ENCODE data around the gene RNF223. TPM values are rescaled to one million over a fixed set of nuclear protein-coding genes. Genes with fewer than 3 reads are reported as not detected.
"Not testable (repeated sequence)": the region's sequence is repeated elsewhere in the genome, so short reads cannot be mapped to it uniquely, and the experiment has no call there.

The RNF223 gene
- total RNA-seq, 1 donor from 2014 or later = not detected

DNA sequence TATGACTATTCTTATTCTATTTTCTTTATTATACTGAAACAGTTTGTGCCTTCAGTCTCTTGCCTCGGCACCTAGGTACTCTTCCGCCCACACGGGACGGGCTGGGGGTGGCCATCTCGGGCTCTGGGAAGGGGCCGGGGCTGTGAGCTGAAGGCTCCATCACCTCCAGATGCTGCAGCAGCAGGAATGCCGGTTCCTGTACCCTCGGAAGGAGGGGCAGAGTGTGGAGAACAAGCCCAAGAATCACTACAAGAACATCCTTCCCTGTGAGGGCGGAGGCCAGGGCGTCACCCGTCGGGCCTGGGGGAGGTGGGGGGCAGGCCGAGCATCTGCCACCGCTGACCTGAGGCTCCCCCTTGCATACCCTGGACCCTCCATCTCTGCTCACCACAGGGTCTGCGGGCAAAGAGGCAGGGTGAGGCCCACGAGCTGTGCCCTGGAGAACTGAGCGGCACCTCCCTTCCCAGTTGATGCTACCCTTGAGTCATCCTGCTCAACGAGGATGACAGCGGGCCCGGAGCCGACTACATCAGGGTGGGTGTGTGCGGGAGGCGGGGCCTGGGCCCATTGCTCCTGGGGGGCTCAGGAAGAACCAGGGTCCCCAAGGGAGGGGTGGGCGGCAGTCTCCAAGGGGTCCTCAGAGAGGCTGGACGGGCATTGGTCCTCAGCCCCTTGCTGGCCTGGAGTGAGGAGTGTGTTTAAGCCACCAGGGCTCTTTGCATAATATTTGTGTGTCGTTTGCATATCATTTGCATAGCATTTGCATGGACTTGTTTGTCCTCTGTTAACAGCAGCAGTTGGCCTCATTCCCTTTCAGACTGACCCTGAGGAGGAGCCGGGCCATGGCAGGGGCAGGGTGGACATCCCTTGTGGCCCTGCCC, 7.5 kb downstream of the RNF223 start:
- Mint-ChIP-seq H3K4me3 (ENCODE audit: unreplicated experiment) (no peak overlapping the region), H3K4me1 (ENCODE audit: unreplicated experiment) (peaks cover 19% of the 10 kb centered on the region), H3K36me3 (ENCODE audit: unreplicated experiment) (no peaks in the 10 kb centered on the region), H3K27me3 (ENCODE audit: unreplicated experiment) (no peaks in the 10 kb centered on the region), H3K27ac (ENCODE audit: unreplicated experiment) (no peak overlapping the region), H3K9me3 (ENCODE audit: unreplicated experiment) (no peaks in the 10 kb centered on the region)
- TF ChIP-seq, protein P1, sequence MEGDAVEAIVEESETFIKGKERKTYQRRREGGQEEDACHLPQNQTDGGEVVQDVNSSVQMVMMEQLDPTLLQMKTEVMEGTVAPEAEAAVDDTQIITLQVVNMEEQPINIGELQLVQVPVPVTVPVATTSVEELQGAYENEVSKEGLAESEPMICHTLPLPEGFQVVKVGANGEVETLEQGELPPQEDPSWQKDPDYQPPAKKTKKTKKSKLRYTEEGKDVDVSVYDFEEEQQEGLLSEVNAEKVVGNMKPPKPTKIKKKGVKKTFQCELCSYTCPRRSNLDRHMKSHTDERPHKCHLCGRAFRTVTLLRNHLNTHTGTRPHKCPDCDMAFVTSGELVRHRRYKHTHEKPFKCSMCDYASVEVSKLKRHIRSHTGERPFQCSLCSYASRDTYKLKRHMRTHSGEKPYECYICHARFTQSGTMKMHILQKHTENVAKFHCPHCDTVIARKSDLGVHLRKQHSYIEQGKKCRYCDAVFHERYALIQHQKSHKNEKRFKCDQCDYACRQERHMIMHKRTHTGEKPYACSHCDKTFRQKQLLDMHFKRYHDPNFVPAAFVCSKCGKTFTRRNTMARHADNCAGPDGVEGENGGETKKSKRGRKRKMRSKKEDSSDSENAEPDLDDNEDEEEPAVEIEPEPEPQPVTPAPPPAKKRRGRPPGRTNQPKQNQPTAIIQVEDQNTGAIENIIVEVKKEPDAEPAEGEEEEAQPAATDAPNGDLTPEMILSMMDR (IDR thresholded peaks at IDR 0.05) = no peak
- DNase-seq (ENCODE audit: extremely low spot score, unreplicated experiment) = no peak

DNA sequence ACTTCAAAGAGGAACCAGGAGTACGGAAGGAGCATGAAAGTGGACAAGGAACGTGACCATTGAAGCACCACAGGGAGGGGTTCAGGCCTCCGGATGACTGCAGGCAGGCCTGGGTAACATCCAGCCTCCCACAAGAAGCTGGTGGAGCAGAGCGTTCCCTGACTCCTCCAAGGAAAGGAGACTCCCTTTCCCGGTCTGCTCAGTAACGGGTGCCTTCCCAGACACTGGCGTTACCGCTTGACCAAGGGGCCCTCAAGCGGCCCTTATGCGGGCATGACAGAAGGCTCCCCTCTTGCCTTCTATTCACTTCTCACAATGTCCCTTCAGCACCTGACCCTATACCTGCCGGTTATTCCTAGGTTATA, 8.2 kb downstream of the RNF223 start:
- H3K9me3 Mint-ChIP-seq (ENCODE audit: unreplicated experiment); H3K36me3 Mint-ChIP-seq (ENCODE audit: unreplicated experiment); DNase-seq (ENCODE audit: extremely low spot score, unreplicated experiment); H3K27ac Mint-ChIP-seq (ENCODE audit: unreplicated experiment); H3K27me3 Mint-ChIP-seq (ENCODE audit: unreplicated experiment); H3K4me3 Mint-ChIP-seq (ENCODE audit: unreplicated experiment): not testable (repeated sequence)
- peaks cover 19% of the 10 kb centered on the region for H3K4me1 Mint-ChIP-seq (ENCODE audit: unreplicated experiment)

DNA sequence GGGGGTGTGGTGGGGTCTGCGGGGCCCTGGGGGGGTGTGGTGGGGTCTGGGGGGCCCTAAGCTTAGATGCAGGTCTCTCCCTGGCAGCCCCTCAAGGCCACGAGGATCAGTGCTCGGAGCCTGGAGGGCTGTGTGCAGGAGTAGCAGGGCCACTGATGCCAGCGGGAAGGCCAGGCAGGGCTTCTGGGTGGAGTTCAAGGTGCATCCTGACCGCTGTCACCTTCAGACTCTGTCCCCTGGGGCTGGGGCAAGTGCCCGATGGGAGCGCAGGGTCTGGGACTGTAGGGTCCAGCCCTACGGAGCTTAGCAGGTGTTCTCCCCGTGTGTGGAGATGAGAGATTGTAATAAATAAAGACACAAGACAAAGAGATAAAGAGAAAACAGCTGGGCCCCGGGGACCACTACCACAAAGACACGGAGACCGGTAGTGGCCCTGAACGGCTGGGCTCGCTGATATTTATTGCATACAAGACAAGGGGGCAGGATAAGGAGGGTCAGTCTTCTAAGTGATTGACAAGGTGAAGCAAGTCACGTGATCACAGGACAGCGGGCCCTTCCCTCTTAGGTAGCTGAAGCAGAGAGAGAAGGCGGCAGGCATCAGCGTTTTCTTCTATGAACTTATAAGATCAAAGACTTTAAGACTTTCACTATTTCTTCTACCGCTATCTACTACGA, 8.7 kb downstream of the RNF223 start:
- Mint-ChIP-seq H3K27ac (ENCODE audit: unreplicated experiment) (no peak overlapping the region), H3K4me1 (ENCODE audit: unreplicated experiment) (peaks cover 20% of the 10 kb centered on the region), H3K9me3 (ENCODE audit: unreplicated experiment) (no peaks in the 10 kb centered on the region), H3K27me3 (ENCODE audit: unreplicated experiment) (no peaks in the 10 kb centered on the region), H3K4me3 (ENCODE audit: unreplicated experiment) (no peak overlapping the region), H3K36me3 (ENCODE audit: unreplicated experiment) (no peaks in the 10 kb centered on the region)
- TF ChIP-seq, protein P1 (IDR thresholded peaks at IDR 0.05) = no peak
- DNase-seq (ENCODE audit: extremely low spot score, unreplicated experiment) = no peak

DNA sequence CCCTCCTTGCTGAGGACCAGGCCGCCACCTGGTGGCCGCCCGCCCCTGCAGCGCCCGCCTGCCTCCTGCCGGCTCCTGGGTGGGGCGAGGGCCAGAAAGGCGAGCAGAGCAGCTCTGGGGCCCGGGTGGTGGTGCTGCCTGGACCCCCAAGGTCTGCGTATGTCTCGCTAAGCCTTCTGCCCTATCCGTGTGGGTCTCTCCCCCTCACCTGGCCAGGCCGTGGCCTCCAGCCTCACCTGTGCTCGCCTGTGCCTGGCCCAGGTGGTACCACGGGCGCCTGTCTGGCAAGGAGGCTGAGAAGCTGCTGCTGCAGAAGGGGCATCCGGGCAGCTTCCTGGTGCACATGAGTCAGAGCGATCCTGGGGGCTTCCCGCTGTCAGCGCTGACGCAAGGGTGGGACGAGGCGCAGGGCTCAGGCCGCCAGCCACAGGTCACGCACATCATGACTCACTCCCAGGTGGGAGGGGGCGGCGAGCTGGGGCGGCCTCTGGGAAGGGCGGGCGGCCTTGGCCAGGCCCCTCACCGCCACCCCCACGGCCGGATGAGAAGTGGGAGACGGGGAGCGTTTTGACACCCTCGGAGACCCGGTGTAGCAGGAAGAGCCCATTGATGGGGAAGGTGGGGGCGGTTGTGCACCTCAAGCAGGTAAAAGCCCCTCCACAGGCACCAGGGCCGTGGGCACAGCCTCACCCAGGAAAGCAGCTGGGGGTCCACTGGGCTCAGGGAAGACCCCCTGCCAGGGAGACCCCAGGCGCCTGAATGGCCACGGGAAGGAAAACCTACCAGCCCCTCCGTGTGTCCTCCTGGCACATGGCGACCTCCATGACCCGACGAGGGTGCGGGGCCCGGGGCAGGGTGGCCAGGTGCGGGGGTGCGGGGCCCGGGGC, 9.9 kb downstream of the RNF223 start:
- TF ChIP-seq, protein P1 (IDR thresholded peaks at IDR 0.05) = peak; percentile 93
- H3K36me3 Mint-ChIP-seq (ENCODE audit: unreplicated experiment) = no peaks in the 10 kb centered on the region
- no peaks in the 10 kb centered on the region for H3K27me3 Mint-ChIP-seq (ENCODE audit: unreplicated experiment)
- peak overlapping the region; percentile 52 for H3K27ac Mint-ChIP-seq (ENCODE audit: unreplicated experiment)
- H3K9me3 Mint-ChIP-seq (ENCODE audit: unreplicated experiment) = no peaks in the 10 kb centered on the region
- H3K4me3 Mint-ChIP-seq (ENCODE audit: unreplicated experiment) = no peak overlapping the region
- peaks cover 25% of the 10 kb centered on the region for H3K4me1 Mint-ChIP-seq (ENCODE audit: unreplicated experiment)
- DNase-seq (ENCODE audit: extremely low spot score, unreplicated experiment) = peak; percentile 91

DNA sequence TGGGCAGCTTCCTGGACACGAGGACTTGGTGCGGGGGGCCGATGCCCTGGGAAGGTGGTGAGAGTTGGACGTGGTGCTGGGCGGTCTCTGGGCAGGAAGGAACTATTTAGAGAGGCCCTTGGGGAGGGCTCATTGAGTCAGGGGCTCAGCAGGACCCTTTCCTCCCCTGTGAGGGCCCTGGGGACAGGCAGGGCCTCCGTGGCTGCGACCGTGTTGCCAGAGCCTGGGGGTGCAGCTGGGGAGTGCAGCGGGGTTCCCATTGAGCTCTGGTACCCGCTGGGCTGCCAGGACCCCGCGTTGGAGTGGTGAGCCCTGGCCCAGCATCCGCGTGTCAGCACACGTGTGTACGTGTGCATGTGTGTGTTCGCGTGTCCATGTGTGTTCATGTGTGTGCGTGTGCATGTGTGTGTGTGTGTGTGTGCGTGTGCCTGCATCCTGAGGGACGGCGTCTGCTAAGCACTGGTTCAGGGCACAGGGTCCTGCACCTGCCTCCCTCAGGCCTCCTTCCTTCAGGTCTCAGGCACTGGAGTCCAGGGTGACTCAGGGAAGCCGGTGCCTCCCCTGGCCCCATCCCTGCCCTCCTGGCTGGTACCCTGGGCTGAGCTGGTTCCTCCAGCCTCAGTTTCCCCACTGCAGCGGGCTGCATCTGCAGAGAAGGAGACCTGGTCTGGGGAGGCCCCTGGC, 10.7 kb downstream of the RNF223 start:
- H3K36me3 Mint-ChIP-seq (ENCODE audit: unreplicated experiment) = no peaks in the 10 kb centered on the region
- H3K4me3 Mint-ChIP-seq (ENCODE audit: unreplicated experiment) = no peak overlapping the region
- peaks cover 31% of the 10 kb centered on the region for H3K4me1 Mint-ChIP-seq (ENCODE audit: unreplicated experiment)
- H3K27me3 Mint-ChIP-seq (ENCODE audit: unreplicated experiment) = no peaks in the 10 kb centered on the region
- no peak for DNase-seq (ENCODE audit: extremely low spot score, unreplicated experiment)
- no peak overlapping the region for H3K27ac Mint-ChIP-seq (ENCODE audit: unreplicated experiment)
- TF ChIP-seq, protein P1 (IDR thresholded peaks at IDR 0.05) = no peak
- no peaks in the 10 kb centered on the region for H3K9me3 Mint-ChIP-seq (ENCODE audit: unreplicated experiment)

All from osteocyte (in vitro differentiated cells).